Activated CD8-positive, alpha-beta memory T cell treated with anti-CD3 and anti-CD28 coated beads, Interleukin-2, amount 50 U/mL, for 4 hours (primary cell): ENCODE results near the gene PACSIN1.
A peak's percentile ranks its signal among the peaks of the same experiment; 100 is the strongest.
"Not testable (repeated sequence)": the region's sequence is repeated elsewhere in the genome, so short reads cannot be mapped to it uniquely, and the experiment has no call there.

Experiments used
- DNase-seq: peaks from one replicate; pipeline ENCODE4 v3.0.0-alpha.2; 2020

The PACSIN1 gene

DNA sequence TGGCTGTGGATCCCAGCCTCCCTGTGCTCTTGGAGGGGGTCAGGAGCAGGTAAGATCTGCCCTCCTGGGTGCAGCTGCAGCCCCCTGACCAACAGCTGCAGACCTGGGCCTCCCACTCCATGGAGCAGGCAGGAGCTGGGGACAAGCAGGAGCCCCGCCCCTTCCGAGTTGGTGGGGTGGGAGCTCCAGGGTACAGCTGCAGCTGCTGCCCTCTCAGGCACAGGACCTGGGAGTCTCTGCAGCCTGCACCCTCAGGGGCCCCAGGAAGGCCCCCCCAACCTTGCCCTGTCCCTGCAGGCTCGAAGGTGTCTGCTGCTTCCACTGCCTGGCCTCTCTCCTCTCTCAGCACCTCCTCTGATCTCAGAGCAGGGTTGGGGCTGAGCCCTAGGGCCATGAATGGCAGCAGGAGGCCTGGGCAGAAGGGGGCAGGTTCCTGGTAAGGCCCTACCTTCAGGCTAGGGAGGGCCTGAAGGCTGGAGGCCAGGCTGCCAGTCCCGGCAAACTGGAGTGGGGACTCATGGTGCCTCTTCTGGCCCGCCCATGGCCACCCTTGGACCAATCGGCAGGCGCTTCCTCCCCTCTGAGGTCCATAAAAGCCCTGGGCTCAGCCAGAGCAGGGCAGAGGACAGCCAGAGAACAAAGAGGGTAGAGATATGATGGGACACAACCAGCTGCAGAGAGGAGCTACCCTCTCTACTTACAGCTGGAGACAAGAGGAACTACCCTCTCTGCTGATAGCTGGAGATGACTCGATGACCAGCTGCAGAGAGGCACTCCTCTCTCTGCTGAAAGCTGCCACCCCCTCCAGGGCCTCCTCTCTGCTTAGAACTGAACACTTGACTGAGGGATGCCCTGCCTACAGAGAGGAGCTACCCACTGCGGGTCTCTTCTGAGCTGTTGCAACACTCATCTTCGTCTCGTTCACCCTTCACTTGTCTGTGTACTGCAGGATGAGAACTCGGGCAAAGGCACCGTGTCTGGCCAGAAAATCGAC lies 7.8 kb upstream of the PACSIN1 start:
- DNase-seq = no peak

DNA sequence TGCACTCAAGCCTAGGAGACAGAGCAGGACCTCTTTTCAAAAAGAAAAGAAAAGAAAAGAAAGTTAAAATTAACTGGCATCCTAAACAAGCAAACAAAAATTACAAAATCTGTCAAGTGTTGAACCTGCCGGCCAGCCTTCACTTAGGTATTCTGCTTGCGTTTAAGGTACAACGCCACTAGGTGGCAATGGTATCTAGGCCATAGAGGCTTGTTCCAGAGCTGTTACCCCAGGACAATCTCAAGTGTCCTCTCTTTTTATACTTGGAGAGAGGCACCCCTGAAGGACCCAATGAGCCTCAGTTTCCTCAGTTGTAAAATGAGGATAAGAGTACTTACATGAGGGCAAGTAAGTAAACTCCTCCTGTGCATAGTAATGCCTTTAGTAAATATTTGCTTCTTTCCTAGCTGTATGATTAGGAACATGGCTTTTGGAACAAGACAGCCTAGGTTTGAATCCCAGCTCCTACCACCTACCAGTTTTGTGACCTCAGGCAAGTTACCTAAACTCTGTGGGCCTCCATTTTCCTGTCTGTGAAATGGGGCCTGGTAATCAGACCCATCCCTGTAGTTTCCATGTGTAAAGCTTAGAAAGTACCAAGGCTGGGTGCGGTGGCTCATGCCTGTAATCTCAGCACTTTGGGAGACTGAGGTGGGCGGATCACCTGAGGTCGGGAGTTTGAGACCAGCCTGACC lies 5.8 kb upstream of the PACSIN1 start:
- DNase-seq = peak; percentile 47

DNA sequence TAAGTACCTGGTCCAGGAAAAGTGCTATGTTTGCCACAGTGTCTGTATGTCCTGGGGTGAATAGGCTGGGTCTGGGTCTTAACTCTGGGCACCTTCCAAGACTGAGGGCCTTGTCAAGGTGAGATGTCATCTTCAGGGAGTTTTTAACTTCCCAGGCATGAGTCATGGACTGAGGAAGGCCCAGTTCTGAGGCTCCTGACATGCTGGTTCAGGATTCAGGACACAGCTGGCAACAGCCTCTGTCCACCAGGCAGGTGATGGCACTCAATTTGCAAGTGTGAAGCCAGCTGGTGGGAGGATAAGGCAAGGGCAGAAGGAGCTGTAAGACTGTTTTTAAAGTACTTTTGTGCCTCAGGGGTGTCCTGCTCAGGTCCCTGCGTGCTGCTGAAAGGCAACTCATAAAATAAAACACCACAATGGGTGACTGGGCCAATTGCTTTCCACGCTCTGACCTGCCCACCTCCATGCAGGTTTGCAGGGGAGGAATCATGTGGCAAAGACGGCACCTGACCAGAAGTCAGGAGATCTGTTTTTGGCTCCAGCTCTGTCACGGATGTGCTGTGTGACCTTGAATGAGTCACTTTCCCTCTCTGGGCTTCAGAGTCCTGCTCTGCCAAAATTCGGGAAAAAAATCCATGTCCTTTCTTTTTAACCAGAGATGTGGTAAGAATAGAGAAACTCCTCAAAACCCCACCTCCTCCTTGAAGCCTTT lies 4.9 kb upstream of the PACSIN1 start:
- no peak for DNase-seq

DNA sequence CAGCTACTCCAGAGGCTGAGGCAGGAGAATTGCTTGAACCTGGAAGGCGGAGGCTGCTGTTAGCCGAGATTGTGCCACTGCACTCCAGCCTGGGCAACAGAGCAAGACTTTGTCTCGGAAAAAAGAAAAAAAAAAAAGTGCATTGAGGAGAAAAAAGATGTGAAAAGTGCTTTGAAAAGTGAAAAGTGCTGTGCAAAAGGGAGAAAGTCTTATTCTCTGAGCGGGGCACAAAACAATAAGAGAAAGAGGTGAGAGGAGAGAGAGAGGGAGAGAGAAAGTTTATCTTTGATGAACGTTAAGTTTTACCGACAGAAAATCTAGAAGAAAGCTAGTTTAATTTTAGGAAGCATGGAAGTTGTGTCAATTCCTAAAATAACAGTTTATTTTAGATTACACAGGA lies 3.9 kb upstream of the PACSIN1 start:
- DNase-seq = no peak

DNA sequence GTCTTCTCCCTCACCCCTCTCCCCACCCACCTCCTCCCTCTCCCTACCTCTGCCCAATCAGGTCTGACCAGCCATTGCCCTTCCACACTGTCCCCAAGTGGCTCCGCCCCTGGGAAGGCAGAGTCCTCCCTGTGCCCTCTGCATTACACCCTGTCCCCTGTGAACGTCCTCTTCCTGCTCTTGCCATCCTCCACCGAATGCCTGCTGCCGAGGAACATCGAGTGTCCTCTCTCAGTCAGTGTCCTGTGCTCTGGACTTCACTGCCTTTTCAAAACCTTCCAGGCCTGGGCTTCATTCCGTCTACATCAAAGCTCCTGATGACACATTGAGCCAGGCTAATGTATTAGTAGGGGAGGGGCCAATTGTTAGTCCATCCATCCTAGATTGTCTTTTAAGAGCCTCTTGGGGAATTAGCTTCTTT lies 3.3 kb upstream of the PACSIN1 start:
- no peak for DNase-seq

DNA sequence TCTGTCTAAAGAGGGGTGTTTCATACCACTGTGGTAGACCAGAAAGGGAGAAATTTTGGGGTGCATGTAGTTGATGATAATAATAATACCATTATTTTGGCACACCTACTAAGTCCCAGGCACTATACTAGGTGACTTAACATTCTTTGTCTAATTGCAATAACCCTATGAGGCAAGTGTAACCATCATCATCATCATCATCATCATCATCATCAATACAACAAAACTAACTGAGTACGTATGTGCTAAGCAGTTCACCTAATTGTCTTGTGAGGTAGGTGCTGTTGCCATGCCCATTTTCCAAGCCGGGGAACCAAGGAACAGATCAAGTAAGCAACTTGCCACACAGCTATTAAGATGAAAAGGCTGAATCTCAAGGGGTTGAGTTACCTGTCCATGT lies 2.6 kb upstream of the PACSIN1 start:
- DNase-seq = no peak

DNA sequence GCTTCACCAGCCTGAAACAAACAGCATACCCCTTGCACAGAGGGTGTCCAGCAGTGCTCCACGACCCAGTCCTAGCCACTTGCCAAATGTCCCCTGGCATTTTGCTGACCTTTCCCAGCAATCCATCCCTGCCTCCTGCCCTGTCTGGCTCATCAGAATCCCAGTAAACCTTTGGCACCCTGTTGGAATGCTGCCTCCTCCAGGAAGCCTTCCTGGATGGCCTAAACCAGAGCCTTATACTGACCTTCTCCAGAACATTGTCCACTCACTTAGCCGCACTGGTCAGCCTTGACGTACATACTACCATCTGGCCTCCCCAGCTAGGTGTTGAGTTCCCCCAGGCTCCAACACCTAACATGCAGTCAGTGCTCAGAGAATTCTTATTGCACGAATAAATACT lies 2.0 kb upstream of the PACSIN1 start:
- DNase-seq = no peak

DNA sequence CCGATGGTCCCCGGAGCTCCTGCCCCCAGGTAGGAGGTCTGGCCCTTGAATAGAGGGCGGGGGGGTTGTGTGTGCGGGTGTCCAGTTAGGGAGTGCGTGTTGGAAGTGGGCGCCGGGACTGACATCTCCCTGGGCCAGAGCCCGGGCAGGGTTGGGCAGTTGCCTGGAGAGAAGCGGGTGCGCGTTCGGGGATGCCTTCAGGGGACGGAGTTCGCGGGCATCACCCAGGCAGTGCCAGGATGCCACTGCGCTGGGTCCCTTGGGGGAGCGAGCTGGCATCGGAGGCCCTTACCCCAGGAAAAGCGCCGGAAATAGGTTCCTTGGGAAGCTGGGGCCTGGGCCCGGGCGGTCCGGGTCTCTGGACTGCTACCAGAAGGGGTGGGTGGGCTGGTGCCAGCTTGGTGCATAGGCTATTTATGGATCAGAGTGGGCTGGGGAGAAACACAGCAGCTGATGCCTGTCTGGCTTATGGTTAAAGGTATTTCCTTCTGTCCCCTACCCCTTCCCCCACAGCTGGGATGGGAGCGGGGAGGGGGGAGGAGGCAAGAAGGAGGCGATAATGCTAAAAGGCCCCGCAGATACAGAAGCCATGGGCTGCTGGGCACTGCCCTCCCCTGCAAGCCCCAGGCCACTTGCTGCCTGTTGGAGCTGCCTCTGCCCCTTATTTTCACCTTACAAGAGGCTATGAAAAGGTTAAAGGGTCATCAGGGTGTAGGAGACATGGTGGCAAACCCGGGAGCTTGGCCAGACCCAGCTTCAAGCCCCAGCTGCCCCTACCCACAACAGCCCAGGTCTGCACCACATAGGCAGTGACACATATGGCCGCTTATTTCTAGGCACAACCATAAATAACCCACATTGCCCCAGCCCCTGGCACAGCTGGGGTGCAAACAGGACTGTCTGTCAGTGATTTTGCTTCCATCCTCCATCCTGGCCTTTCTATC lies 638 bp downstream of the PACSIN1 start:
- no peak for DNase-seq

DNA sequence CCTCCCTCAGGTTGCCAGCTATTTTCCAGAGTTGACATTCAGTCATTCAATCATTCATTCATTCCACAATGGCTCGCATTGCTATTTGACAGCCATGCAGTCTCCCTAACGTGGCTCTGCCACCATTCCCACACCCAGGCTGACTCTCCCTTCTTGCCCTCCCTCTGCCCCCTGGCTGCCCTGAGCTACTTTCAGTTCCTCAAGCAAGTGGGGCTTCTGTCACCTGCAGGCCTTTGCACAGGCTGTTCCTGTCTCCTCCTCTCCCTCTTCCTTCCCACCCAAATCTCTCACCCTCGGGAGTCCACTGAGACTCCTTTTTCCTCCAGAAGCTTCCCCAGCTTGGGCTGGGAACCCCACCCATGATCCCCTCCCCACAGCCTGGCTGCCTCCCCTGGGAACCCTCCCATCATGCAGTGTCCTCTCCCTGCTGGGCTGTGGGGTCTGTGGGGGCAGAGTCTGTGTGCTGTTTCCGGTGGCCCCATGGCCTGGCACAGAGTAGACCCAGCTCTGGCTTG lies 2.6 kb downstream of the PACSIN1 start:
- DNase-seq = no peak

DNA sequence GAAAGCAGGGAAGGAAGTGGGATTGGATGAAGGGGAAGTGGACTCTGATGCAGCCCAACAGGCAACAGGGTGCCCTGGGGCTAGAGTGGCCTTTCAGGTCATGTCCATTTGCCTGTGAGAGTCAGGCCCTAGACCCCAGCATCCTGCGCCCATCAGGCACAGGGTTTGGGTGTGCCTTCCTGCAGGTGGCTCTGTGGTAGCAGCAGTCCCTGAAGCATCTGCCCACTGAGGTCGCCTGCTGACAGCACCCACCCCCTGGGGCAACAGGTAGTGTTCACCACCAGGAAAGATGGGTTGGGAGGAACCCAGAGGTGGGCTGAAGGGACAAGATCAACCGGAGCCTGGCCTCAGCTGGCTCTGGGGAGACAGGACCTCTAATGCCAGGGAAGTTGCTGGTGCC lies 3.6 kb downstream of the PACSIN1 start:
- DNase-seq = no peak

DNA sequence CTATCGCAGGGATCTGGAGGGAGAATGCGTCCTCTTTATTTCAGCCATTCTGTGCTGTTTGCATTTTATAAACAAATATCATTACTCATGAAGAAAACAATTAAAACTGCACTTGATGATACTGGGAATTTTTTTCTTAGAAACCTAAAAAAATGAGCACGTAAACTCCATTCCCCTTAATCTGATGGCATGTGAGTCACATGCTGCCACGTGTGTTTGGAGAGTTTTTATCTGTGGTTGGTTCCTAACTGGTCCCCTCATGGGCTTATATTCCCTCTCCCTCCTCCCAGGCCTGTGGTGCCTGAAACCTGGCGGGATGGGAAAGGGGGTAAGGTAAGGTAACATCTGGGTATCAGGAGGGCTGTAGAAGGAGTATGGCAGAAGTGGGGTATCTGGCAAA lies 6.5 kb downstream of the PACSIN1 start:
- no peak for DNase-seq

DNA sequence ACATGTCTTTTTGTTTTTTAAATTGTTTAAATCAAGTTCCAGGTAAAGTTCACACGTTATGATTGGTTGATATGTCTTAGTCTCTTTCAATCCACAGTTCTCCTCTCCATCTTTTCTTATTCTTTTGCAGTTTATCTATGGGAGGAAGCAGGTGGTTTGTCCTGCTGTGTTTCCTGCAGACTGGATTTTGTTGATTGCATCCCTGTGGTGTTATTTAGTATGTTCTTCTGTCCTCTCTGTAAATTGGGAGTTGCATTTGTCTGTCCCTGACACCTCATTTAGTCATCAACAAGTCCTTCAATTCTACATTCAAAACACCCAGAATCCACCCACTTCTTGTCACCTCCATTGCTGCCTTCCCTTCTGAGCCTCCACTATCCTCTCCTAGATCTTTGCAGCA lies 8.1 kb downstream of the PACSIN1 start:
- DNase-seq = no peak

DNA sequence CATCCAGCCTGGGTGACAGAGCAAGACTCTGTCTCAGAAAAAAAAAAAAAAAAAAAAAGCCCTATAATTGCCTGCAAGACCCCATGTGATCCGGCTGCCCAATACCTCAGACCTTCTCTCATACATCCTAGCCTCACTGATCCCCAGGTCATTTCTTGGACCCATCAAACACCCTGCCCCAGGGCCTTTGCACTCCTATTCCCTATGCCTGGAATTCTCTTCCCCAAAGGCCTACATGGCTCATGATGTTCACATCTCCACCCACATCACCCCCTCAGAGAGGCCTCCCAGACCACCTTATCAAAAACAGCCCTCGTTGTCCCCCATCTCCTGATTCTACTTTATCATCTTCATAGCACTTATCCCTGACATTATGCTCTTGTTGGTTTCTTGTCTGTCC lies 8.9 kb downstream of the PACSIN1 start:
- DNase-seq = no peak

DNA sequence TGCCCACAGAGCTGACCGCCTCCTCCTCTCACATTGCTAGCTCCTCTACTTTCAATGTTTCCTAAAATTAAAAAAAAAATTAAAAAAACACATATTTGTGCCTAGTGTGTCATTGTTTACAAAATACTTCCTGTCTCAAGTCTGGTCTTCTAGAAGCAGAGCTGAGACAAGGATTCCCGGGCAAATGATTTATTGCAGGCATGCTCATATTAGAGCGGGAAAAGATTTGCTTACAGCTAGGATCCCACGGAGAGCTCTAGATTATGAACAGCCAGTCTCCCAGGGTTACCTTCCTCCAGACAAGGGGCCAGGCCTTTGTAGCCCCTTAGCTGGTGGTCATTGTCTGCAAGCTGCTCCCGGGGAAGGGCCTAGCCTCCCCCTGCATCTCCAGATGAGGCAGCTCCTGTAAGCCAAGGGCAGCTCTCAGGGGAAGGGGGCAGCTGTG lies 9.4 kb downstream of the PACSIN1 start:
- DNase-seq = no peak

DNA sequence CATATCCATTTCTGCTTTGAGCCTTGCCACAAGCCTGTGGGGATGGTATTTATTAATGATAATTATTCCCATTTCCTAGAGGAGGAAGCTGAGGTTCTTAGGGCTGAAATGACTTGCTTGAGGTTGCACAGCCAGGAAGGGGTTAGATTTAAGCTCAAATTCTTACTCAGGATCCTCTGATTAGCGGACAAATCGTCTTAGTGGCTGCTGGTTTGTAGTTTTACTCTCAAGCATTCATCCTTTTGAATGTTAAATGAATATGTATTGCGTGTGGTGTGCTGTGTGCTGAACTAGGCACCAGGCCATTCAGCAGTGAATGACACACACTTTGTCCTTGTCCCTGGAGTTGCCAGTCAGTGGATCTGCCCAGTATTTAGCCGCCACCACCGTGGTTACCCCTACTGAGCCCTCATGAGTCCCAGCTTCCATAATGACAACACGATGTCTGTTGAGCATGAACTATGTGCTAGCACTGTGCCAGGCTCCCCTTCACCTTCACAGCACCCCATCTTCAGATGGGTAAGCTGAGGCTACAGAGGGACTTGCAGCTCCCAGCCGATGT lies 10.0 kb downstream of the PACSIN1 start:
- DNase-seq = no peak

DNA sequence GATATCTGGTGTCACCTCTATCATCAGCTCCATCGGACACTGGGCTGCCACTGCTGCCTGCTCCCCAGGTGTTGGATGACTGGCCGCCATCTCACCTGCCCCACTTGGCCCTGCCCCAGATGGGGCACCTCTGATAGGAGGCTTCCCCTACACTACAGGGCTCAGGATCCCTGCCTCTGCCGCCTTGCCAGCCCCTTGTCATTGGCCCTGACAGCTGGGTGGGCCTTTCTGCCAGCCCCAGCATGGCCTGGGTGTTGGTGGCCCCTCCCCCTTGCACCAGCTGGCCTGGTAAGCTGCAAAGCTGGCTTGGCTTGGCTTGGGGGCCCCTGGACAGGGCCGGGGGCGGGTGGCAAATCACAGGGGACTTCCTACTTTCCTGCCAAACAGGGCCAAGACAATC lies 10.6 kb downstream of the PACSIN1 start:
- DNase-seq = no peak

DNA sequence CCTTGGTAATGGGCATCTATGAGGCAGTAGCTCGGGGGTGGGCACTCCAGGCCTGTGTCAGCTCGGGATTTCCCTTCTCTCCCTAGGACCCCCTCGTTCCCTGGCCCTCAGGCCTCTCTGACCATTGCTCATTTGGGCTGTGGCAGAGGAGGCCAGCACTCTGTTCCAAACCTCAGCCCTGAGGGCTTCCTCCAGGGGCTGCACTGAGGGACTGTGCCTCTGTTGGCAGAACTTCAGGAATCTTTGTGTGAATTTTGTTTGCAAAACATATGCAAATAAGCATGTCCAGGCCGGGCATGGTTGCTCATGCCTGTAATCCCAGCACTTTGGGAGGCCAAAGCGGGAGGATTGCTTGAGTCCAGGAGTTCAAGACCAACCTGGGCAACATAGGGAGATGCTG lies 11.0 kb downstream of the PACSIN1 start:
- no peak for DNase-seq

DNA sequence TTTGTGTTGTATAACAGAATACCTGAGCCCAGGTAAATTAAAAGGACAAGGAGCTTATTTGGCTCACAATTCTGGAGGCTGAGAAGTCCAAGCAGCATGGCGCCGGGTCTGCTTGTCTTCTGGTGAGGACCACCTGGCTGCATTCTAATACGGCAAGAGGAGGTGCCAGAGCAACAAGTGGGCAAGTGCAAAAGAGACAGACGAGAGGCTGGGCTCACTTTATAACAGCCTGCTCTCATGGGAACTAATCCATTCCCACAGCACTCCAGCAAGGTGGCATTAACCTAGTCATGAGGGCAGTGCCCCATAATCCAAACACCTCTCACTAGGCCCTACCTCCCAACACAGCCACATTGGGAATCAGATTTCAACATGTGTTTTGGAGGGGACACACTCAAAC lies 12.9 kb downstream of the PACSIN1 start:
- no peak for DNase-seq

DNA sequence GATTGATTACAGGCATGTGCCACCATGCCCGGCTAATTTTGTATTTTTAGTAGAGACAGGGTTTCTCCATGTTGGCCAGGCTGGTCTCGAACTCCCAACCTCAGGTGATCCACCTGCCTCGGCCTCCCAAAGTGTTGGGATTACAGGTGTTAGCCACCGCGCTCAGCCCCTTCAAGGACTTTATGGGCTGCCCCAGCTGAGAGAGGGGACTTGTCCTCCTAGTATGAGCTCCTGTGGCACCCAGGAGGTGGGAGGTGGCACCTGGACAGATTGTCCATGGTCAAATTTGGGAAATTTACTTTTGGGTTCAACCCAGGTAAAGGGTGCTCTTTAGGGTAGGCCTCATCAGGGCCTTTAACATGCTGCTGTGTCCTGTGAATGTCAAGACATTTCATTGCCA lies 17.9 kb downstream of the PACSIN1 start:
- DNase-seq = not testable (repeated sequence)

DNA sequence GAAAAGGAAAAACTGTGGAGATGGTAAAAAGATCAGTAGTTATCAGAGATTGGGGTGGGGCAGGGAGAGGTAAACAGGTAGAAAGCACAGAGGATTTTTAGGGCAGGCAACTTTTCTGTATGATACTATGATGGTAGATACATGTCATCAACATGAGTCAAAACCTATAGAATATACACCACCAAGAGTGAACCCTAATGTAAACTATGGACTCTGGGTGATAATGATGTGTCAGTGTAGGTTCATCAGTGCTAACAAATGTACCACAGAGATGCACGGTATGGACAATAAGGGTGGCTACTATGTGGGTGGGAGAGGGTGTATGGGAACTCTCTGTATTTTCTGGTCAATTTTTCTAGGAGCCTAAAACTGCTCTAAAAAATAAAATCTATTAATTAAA lies 18.5 kb downstream of the PACSIN1 start:
- DNase-seq = no peak

DNA sequence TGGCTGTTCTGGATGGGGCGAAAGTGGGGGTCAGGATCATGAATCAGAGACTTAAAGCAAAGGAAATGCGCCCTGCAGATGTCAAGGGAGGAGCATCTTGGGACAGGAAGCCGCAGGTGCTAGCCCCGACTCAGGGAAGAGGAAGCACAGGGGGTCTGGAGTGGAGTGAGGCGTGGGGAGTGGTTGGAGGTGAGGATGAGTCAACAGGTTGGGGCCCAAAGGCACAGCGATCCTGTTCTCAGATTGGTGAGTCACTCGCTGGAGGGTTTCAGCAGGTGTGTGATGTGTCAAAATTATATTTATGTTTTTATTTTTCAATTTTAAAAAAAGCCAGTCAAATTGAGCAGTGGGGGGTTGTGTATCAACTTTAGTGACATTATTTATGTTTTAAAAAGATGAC lies 19.0 kb downstream of the PACSIN1 start:
- peak; percentile 71 for DNase-seq
